ENCODE measurements around the gene POLA2.

GRCh38 chr11:65303555-65303954 lies 41.8 kb downstream of the POLA2 start:
- no peak for TF ChIP-seq CTCF (IDR thresholded peaks at IDR 0.05)
- TF ChIP-seq POLR2A (IDR thresholded peaks at IDR 0.05): no peak

Data from testis (tissue), 2 donors.